ENCODE data around the gene CD40. TPM values are rescaled to one million over a fixed set of nuclear protein-coding genes. Genes with fewer than 3 reads are reported as not detected.

Gene CD40
- total and polyA plus RNA-seq, 10 of the 15 experiments (the other 5 are each of a cell fraction or from before 2014, with no cell fraction given): 40.8 to 193 (median 89.5) TPM

DNA sequence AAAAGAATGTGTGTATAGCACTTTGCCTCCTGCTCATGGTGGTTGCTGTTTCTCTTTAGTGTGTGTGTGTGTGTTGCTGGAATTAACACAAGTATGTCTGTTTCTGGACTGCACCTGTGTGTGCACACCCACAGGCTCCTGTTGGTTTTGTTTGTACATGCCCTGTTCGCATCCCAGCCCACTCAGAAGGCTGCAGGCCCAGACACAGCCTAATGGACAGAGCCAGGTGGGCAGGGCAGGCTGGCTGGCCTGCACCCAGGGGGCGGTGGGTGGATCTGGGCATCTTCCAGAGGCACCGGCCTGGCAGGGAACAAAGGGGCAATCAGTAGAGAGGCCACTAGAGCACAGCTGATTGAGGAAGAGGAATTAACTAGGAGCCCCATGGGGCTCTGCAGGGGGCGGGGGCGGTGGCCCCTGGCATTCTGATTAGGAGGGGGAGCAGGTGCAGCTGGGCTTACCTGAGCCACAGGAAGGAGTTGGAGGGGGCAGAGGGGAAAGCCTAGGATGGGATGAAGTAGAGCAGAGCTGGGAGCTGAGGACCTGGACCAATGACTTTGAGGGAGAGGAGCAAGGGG, 21.9 kb downstream of the CD40 start:
- TF ChIP-seq, protein P1, sequence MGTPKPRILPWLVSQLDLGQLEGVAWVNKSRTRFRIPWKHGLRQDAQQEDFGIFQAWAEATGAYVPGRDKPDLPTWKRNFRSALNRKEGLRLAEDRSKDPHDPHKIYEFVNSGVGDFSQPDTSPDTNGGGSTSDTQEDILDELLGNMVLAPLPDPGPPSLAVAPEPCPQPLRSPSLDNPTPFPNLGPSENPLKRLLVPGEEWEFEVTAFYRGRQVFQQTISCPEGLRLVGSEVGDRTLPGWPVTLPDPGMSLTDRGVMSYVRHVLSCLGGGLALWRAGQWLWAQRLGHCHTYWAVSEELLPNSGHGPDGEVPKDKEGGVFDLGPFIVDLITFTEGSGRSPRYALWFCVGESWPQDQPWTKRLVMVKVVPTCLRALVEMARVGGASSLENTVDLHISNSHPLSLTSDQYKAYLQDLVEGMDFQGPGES (IDR thresholded peaks at IDR 0.05): no peak
- no peak for TF ChIP-seq MEF2B (IDR thresholded peaks at IDR 0.05; ENCODE audit: partially characterized antibody, poor library complexity, severe bottlenecking)
- TF ChIP-seq, protein P2, sequence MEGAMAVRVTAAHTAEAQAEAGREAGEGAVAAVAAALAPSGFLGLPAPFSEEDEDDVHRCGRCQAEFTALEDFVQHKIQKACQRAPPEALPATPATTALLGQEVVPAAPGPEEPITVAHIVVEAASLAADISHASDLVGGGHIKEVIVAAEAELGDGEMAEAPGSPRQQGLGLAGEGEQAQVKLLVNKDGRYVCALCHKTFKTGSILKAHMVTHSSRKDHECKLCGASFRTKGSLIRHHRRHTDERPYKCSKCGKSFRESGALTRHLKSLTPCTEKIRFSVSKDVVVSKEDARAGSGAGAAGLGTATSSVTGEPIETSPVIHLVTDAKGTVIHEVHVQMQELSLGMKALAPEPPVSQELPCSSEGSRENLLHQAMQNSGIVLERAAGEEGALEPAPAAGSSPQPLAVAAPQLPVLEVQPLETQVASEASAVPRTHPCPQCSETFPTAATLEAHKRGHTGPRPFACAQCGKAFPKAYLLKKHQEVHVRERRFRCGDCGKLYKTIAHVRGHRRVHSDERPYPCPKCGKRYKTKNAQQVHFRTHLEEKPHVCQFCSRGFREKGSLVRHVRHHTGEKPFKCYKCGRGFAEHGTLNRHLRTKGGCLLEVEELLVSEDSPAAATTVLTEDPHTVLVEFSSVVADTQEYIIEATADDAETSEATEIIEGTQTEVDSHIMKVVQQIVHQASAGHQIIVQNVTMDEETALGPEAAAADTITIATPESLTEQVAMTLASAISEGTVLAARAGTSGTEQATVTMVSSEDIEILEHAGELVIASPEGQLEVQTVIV (IDR thresholded peaks at IDR 0.05; ENCODE audit: borderline replicate concordance, partially characterized antibody): no peak
- no peak for TF ChIP-seq ZBED1 (IDR thresholded peaks at IDR 0.05; ENCODE audit: borderline replicate concordance)
- no peak for TF ChIP-seq ZNF622 (IDR thresholded peaks at IDR 0.05)
- no peak for TF ChIP-seq FOXM1 (IDR thresholded peaks at IDR 0.05; ENCODE audit: low read depth, low read length)
- no peak for TF ChIP-seq RB1 (IDR thresholded peaks at IDR 0.05; ENCODE audit: borderline replicate concordance)
- no peak for TF ChIP-seq SRF (IDR thresholded peaks at IDR 0.05; ENCODE audit: low read depth in 2 of 2, low read length in 2 of 2)
- TF ChIP-seq NR2C1 (IDR thresholded peaks at IDR 0.05): no peak
- no peak for TF ChIP-seq RUNX3 (IDR thresholded peaks at IDR 0.05; ENCODE audit: low read length)
- no peak for TF ChIP-seq WRNIP1 (IDR thresholded peaks at IDR 0.05; ENCODE audit: borderline replicate concordance, low read depth, low read length)
- no peak overlapping the region for H3K27ac ChIP-seq (ENCODE audit: control insufficient read depth, insufficient read depth)
- no peak overlapping the region for H3K9ac ChIP-seq (ENCODE audit: control insufficient read depth, insufficient read depth, low read length)
- intact Hi-C loops (cut with micrococcal nuclease; ENCODE audit: unreplicated experiment): no loop called here
- FAIRE-seq (no peak), DNase-seq (ENCODE audit: low read depth, low spot score) (no peak), ATAC-seq (no peak)
- no peaks in the 10 kb centered on the region for H3K36me3 ChIP-seq (ENCODE audit: control insufficient read depth in 2 of 2, insufficient read depth in 2 of 2, low read length in 1 of 2)
- H4K20me1 ChIP-seq (ENCODE audit: control insufficient read depth, insufficient read depth): no peaks in the 10 kb centered on the region
- in situ Hi-C loops (cut with MboI): no loop called here
- no peaks in the 10 kb centered on the region for H3K79me2 ChIP-seq (ENCODE audit: control insufficient read depth, insufficient read depth, low read length)
- ChIA-PET CTCF (interaction anchor here (1.7 to 2.0 kb wide), 2 partner anchors 11 to 117 kb away, joined by 4 to 5 read pairs; no protein-coding TSS in a partner anchor), SMC1A (ENCODE audit: uncharacterized antibody, unreplicated experiment) (no interaction called here), RAD21 (ENCODE audit: unreplicated experiment) (no interaction called here), POLR2A (no interaction called here)
- 2% methylated on average over 4 of the region's 5 CpGs for WGBS (ENCODE audit: insufficient coverage, insufficient replicate concordance, low lambda C conversion rate, missing lambda C conversion rate)
- no peaks in the 10 kb centered on the region for H3K9me3 ChIP-seq (replicated peaks; ENCODE audit: control insufficient read depth, insufficient read depth, low read length)
- H3K4me2 ChIP-seq (ENCODE audit: control insufficient read depth, insufficient read depth): no peak overlapping the region
- H3K4me3 ChIP-seq: no peak overlapping the region
- no peak overlapping the region for H2AFZ ChIP-seq (ENCODE audit: control insufficient read depth, low read depth, low read length)
- BruUV-seq (replicated peaks): no TSS peak
- H3K4me1 ChIP-seq (ENCODE audit: control insufficient read depth, insufficient read depth, low read length): no peaks in the 10 kb centered on the region
- H3K27me3 ChIP-seq (replicated peaks in 1 of 2; ENCODE audit: control insufficient read depth in 2 of 2, insufficient read depth in 2 of 2, low read length in 1 of 2): peaks cover 5% of the 10 kb centered on the region in 2 experiments; a peak in 3 of 4 replicates

Measured in GM12878 (cell line).